CD4-positive, alpha-beta T cell treated with Interleukin-15 for 1 hour (primary cell): ENCODE data around the gene RBM48.
"Not testable (repeated sequence)": the region's sequence is repeated elsewhere in the genome, so short reads cannot be mapped to it uniquely, and the experiment has no call there.

Experiments used
- DNase-seq: peaks from one replicate; pipeline ENCODE4 v3.0.0-alpha.2; 2020

RBM48 gene

DNA sequence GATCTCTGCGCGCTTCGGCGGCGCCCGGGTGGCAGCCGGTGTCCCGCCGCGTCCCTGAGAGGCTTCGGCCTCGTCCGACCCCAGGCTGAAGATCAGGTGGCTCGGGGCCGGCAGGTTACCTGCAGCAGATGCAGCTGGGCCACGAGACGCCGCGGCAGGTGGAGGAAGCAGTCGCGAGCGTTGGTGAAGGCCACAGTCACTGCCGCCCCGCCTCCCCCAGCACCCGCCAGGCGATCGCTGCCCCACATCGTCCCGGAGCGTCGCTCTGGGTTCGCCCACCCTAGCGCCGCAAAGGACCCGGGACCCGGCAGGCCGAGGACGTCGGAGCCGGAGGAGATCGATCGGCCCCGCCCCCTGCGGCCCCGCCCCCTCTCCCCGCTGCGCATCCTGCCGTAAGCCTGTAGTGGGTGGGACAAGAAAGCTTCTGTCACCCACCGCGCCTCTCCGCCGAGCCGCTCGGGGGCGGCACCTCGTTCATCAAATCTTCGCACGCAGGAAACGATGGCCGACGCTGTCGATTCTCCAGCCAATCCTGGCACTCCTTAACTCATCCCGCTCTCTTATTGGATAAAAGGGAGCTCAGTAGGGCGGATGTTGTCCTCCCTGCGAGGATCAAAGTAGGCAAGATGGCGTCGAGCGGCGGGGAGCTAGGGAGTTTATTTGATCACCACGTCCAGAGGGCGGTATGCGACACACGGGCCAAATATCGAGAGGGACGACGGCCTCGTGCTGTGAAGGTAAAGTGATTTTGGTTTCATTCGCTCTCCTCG lies at the start of gene RBM48, which contains the start of gene PEX1:
RBM48 (plus strand) TSS at position 608 of the 770 bp plus-strand sequence; CDS start at position 627, 19 bp downstream.
PEX1 (minus strand) TSS at position 333 of the 770 bp plus-strand sequence; CDS start at position 248, 85 bp downstream.
- DNase-seq, result peak; percentile 98

DNA sequence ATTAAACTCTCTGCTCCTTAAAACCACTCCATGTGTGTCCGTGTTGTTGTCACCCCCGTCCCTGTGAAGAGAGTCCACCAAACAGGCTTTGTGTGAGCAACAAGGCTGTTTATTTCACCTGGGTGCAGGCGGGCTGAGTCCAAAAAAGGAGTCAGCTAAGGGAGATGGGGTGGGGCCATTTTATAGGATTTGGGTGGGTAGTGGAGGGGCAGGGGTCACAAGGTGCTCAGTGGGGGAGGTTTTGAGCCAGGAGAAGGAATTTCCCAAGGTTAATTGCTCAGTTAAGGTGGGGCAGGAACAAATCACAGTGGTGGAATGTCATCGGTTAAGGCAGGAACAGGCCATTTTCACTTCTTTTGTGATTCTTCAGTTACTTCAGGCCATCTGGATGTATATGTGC lies 49.4 kb upstream of the RBM48 start:
- not testable (repeated sequence) for DNase-seq

DNA sequence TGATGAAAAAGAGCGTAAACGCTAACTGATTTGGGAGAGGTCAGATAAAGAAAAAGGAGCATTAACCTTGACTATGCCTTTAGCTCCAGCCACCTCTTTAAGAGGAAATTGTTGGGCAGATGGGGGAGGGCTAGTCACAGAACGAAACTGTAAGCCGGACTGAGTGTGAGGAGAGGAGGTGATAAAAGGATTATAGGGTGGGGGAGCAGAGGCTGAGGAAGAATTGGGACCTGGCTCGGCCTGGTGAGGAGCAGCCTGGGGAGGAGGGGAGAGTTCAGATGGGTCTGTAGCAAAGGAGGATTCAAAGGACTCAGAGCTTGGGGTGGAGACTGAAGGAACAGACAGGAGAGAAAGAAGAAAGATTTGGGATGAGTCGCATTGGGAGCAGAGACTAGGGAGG lies 45.0 kb upstream of the RBM48 start:
- not testable (repeated sequence) for DNase-seq

DNA sequence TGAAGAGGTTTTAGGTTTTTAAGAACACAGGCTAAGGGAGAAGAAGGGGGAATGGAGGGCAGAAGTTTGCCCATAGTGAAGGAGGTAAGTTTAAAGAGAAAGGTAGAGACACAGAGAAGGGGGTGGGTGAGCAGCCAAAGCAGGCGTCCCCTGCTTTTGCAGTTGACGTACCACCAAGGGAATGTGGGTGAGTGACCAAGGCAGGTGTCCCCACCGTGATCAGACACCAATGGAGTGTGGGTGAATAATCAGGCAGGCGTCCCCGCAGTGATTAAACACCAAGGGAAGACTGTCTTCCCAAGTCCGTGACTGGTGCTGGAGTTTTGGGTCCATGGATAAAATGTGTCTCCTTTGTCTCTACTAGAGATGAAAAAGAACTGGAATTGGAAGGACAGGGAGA lies 44.4 kb upstream of the RBM48 start:
- not testable (repeated sequence) for DNase-seq

DNA sequence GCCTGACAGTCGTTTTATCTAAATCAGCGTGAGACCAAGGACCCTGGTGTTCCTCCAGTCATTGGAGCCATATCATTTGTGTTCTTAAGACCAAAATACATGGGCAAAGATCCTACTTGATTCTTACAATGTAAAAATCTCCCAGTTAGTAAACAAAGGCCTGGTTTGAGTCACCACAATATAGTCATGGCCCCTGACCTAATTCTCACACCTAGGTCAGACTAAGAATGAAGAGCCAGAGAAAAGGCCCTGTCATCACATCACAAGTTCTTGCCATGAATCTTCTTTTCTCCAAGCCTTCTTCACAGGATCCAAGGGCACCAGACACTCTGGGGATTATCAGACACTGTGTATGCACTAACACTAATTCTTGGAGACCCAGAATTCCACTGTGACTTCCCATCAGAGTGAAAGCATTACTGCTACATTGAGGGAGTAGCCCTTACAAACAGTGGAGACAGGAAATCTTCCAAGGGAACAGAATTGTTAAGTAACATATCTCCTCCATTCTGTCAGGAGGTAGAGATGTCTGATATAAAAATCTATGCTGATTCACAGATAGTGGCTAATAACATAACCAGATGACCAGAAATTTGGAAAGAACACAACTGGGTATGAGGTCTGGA lies 43.2 kb upstream of the RBM48 start:
- no peak for DNase-seq

DNA sequence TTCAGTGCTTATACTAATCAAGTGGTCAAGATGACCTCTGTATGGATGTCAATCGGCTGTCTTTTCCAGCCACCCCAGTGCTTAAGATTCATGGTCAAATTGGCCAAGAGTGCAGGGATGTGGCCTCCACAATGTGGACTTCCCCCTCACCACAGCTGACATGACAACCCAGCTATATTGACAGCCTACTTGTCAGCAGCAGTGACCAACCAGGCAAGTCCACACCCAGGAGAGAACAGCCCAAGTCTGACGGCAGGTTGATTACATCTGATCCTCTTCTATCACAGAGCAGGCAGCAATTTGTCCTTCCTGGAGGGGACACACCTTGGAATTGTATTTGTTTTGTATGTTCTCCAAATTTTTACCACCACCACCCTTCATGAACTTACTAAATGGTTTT lies 42.6 kb upstream of the RBM48 start:
- no peak for DNase-seq

DNA sequence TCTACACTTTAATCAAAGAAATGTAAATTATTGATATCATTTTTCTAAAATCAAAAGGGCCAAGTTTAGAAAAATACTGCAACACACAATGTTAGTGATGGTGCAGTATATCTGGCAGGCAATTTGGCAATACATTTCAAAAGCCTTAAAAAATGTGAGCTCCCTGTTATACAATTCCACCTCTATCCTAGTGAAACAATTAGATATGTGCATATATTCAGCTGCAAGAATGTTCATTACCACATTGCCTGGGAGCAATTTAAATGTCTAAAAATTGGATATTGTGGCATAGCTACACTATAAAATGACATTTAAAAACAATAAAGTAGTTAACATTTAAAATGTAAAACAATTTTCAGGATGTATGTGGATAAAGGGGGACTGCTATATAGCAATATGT lies 40.8 kb upstream of the RBM48 start:
- DNase-seq, result no peak

DNA sequence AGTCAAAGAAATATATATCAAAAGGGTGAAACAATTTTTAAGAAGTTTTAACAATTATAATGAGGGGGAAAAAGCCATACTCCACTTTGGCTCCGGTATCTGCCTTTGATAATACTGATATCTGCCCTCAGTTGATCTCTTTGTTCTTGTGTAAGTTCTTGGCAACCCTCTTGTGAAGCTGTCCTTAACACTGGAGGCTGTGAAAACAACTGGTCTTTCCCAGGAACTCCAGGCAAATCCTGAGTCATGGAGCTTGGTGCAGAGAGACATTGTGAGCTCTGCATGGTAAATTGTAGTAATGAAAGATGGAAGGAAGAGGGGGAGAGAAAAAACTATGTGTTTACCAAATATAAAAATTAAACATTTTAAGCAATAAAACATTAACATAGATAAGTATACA lies 39.0 kb upstream of the RBM48 start:
- no peak for DNase-seq

DNA sequence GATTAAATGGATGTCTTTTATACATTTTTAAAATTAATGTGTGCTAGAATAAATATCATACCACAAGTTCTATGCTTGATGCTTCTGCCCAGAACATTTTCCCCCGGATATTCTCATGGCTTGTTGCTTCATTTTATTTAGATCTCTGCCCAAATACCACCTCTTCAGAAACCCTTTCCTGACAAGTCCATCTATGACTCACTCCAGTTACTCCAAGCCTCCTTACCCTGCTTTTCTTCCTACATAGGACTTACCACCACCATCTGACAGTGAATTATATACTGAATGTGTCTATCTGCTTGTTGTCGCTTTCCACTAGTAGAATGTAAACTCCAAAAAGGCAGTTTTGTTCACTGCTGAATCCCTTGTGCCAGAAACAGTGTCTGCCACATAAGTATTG lies 31.7 kb upstream of the RBM48 start:
- no peak for DNase-seq

DNA sequence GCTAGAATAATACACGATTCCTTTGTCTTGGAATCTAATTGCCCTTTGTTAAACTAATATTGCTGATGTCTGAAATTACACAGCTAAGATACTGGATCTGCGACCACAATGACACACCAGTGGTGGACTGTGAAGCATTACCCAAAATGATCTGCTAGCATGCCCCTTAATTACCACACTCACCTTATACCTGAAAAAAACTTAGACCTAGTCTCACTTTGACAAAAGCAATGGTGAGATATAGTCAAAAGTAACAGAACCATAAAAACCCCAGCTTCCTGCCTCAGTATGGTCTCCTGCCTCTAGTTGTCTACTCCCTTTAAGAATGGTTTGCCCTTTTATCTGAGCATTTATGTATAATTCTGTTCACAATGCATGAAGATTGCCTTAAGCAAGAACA lies 30.0 kb upstream of the RBM48 start:
- no peak for DNase-seq

DNA sequence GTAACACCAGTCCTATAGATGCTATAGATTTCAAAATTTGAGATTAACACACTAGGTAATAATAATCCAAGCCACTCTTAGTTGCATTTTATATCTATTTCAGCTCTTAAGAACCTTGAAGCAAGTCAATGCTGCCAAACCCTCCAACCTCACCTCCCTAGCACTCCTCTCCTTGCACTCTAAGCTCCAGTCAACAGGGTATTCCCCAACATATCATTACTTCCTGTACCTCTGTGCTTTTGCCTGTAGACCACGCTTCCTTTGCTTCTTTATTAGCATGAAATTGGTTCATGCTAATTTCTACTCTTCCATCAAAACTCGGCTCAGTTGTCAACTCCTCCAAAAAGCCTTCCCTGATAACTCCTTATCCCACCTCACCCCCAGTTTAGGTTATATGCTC lies 24.8 kb upstream of the RBM48 start:
- DNase-seq, result no peak

DNA sequence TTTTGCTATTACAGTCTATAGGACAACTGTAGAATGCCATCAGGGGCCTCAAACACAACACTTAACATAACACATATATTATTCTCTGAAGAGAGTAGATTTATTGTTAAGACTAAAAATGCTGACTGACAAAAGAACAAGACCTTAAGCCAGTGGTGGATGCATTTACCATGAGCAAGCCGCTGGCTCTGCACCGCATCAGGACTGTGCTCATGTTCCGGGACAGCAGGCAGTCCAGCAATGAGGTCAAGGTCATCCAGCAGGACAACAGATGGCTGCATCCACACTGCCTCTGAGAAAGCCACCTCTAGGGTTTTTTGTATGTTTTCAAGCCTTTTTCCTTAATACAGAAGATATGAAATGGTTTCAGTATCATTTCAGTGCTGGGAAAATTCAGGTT lies 24.0 kb upstream of the RBM48 start:
- DNase-seq, result no peak

DNA sequence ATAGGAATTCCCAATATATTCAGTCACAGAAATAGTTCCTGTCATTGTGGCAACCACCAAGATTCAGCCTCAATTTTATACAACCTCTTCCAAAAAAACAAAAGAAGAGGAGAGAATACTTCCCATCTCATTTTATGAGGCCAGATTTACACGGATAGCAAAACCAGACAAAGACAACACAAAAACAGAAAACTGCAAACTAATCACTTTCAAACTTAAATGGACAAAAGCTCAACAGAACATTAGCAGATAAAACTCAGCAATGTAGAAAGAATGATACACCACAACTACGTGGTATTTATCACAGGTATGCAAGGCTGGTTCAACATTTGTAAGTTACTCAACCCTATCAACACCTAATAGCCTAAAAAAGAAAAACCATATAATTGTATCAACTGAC lies 22.2 kb upstream of the RBM48 start:
- no peak for DNase-seq

DNA sequence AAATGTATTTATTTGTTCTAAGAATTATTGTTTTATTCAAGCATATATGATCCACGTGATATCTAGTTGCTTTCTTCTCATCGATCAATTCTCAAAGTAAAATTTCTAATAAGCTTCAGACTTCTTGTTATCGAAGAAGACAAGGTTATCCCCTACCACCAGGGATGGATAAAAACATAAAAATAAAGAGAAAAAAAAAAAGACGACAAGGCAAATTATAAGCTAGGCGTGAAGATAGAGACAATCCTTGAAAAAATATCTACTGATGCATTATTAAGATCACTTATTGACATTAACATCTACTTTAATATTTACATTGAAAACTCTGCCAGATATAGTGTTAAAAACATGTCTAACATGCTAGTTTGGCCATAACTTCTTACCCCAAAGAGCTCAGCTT lies 19.6 kb upstream of the RBM48 start:
- DNase-seq, result no peak

DNA sequence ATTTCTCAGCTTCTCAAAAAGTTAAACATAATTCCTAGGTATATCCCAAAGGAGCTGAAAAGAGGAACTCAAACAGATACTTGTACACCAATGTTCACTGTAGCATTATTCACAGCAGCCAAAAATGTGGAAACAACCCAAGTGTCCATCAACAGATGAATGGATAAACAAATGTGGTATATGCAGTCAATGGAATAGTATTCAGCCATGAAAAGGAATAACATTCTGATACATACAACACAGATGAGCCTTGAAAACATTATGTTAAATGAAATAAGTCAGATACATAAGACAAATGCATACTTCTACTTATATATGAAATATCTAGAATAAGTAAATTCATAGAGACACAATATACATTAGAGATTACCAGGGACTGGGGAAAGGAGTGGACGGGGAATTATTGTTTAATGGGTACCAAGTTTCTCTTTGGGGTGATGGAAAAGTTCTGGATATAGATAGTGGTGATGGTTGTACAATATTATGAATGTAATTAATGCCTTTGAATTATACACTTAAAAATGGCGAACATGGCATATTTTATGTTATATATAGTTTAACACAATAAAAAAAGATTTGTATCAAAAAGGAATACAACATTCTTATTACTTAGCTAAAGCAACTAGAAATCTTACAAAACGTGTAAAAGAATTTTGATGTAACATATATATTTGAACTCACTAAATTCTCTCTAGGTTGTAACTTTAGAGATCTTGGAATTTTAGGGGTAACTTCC lies 15.3 kb upstream of the RBM48 start:
- DNase-seq, result no peak

DNA sequence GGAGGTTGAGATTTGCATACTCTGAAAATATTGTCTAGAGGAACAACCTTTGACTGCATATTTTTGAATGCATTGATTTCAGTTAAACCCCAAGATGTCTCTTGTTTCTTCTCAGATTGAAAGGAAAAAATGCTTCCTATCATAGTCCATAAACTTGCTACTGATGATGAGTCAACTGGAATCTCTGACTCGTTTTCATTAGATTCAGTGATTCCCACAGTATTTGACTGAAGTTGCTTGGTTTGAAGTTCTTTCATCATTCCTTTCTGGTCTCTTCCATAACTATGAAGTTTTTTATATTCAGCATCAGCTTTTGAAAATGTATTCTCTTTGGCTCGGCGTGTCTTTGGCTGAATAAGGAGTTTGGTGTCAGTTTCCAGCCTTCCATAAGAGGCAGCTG lies 11.0 kb upstream of the RBM48 start:
- DNase-seq, result no peak

DNA sequence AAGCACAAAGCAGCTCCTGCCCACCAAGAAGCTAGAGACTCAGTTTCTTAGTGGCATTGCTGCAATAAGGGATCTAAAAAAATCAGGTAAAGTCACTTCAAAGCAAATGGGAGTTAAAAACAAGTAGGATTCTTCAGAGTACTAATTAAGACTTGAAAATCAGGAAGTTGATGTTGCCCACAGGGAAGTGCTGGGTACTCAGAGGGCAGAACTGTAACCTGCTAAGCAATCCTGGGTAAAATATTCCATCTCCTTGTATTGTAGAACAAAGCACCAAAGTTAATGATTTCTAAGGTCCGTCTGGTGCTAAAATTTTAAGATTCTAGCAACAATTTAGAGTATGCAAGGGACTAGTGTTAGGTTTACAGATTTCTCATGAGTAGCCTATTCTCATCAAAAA lies 8.6 kb upstream of the RBM48 start:
- DNase-seq, result no peak

DNA sequence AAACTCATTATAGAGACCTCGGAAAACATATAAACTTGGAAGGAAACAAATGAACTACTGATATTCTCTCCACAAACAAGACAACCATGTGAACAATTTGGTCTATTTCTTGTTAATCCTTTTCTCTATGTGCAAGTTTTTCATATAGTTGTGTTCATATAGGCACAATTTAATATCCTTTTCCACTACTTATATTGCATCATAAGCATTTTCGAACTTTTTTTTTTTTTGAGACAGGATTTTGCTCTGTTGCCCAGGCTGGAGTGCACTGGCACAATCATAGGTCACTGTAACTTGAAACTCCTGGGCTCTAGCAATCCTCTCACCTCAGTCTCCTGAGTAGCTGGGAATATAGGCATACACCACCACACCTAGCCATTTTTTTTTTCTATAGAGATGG lies 5.5 kb upstream of the RBM48 start:
- no peak for DNase-seq

DNA sequence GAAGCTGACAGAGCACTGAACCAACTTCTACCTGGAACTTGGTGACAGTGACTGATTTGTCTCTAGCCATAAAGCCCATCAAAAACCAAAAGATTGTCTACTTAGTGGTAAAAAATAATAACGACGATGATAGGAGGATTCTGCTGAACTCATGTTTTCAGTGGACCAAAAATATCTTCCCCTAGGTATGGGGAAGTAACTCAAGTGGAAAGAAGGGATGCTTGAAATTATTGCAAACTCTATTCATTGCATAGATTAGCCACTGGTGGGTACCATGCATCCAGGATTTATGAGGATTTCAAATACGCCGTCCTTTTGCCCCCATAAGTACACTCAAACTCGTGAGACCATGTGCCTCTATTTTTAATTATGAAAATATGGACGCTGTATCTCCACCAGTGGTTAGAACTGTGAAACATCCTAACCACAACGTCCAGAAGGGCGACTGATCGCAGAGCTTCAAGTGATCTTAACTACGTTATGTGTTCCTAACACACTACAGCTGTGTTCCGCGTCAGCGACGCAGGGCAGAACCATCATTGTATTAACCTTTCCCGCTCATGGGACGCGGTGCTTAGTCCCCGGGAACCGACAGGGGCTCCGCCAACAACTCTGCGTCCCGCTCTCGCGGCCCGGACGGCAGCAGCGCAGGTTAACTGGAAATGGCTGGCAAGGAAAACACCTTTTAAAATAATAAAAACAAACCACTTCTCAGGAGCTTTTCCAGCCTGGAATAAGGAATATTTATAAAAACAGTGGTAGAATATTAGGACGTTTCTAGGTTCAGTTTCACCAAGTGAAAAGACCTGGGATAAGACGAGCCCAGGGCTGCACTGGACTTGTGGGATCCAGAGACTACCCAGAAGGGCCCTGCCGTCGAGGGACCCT lies 1.1 kb upstream of the RBM48 start:
- peak; percentile 38 for DNase-seq

DNA sequence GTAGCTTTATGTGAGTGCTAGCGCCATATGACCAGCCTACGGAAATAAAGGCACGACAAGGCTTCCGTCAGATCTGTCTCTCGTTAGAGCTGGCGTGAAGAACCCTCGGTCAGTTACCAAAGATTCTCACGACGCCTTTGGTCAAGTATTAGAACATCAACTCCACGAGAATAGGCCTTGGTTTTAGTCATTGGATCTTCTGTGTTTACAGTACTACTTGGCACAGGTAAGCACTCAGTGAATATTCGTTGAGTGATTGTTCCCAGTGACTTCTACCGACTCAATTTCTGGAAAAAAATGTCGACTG lies 316 bp downstream of the RBM48 start:
- DNase-seq, result no peak

DNA sequence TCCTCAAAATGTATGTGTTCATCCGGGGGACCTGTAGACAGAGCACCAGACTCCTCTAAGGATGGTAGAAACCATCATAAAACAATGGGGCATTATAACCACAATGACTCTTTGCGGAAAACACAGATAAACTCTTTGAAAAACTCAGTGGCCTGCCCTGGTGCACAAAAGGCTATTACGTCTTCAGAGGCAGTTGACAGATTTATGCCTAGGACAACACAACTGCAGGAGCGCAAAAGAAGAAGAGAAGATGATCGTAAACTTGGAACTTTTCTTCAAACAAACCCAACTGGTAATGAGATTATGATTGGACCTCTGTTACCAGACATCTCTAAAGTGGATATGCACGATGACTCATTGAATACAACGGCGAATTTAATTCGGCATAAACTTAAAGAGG lies 6.0 kb downstream of the RBM48 start:
- no peak for DNase-seq

DNA sequence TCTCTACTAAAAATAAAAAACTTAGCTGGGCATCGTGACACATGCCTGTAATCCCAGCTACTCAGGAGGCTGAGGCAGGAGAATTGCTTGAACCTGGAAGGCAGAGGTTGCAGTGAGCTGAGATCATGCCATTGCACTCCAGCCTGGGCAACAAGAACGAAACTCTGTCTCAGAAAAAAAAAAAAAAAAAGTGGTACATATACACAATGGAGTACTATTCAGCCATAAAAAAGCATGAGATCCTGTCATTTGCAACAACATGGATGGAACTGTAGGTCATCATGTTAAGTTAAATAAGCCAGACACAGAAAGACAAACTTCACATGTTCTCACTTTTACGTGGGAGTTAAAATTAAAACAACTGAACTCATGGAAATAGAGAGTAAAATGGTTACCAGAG lies 14.9 kb downstream of the RBM48 start:
- not testable (repeated sequence) for DNase-seq

DNA sequence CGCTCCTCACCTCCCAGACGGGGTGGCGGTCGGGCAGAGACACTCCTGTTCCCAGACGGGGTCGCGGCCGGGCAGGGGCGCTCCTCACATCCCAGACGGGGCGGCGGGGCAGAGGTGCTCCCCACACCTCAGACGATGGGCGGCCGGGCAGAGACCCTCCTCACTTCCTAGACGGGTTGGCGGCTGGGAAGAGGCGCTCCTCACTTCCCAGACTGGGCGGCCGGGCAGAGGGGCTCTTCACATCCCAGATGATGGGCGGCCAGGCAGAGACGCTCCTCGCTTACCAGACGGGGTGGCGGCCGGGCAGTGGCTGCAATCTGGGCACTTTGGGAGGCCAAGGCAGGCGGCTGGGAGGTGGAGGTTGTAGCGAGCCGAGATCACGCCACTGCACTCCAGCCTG lies 16.5 kb downstream of the RBM48 start:
- not testable (repeated sequence) for DNase-seq
